IMR-90 (cell line): ENCODE data around the gene CIRBP. TPM values are rescaled to one million over a fixed set of nuclear protein-coding genes. Genes with fewer than 3 reads are reported as not detected.

Experiments used
- BHLHE40 ChIP-seq: fragments of 150-350 bp; IDR thresholded peaks from 2 replicates; pipeline ENCODE4 v1.6.1; 2016; ENCODE audit warnings: mild to moderate bottlenecking, low read depth, low read length
- CTCF ChIP-seq: conservative IDR thresholded peaks from 2 replicates; pipeline ENCODE4 v1.5.1; 2012; ENCODE audit warnings: mild to moderate bottlenecking, low read depth, low read length, improper control_type of control experiment
- MAFK ChIP-seq: IDR thresholded peaks from 2 replicates; pipeline ENCODE4 v1.6.1; 2012; ENCODE audit warnings: low read depth, low read length, improper control_type of control experiment
- MAZ ChIP-seq: IDR thresholded peaks from 2 replicates; pipeline ENCODE4 v1.6.1; 2012; ENCODE audit warnings: low read depth, mild to moderate bottlenecking, low read length, improper control_type of control experiment, moderate library complexity, borderline replicate concordance
- polyA plus RNA-seq, 3 experiments: library from polyadenylated mRNA; depleted of rRNA; stranded (reverse); fragments of >200 nt; gene quantifications; 2 replicates each; pipeline ENCODE4 v1.2.3, GENCODE V29; 2012; ENCODE audit warnings: low replicate concordance in 1 of 3
- total RNA-seq: library from RNA; depleted of rRNA; stranded (reverse); fragments of >200 nt; gene quantifications from 2 replicates; pipeline ENCODE4 v1.2.3, GENCODE V29; 2012

CIRBP gene
- total and polyA plus RNA-seq, 2 of the 4 experiments (the other 2 are of a cell fraction), result 299 to 542 TPM

- TF ChIP-seq MAFK, result no peak
- no peak for TF ChIP-seq BHLHE40
- TF ChIP-seq MAZ, result no peak
- TF ChIP-seq CTCF, result no peak
Observed at GRCh38 chr19:1257475-1258162, 11.5 kb upstream of the CIRBP start (continued).
